Fibroblast of gingiva (primary cell): ENCODE results near the gene RMND5B.

Experiments
- DNase-seq: peaks from one replicate; pipeline ENCODE4 v3.0.0-alpha.2; 2011; ENCODE audit warnings: low read depth

RMND5B gene

DNA sequence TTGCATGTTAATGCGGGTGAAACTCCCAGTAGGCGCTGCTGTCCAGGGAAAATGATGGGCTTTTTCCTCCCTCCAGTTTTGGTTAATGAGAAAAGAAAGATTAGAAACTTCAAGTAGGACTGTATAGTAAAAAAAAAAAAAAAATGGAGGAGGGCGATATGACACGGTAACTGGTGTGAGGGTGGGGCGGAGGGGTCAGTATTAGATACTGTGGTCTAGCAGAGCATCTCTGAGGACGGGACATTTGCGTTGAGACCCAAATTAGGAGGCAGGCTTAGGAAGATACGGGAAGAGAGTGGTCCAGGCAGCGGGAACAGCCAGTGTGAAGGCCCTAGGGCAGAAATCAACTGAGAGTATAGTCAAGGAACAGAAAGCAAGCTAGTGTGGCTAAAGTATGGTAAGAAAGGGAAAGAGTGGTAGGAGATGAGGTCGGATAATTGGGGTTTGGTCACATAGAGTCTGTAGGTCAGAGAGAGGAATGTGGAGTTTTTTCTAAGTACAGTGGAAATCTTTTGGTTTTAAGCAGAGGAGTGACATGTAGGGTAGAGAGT, 707 bp downstream of the RMND5B start:
- no peak for DNase-seq

DNA sequence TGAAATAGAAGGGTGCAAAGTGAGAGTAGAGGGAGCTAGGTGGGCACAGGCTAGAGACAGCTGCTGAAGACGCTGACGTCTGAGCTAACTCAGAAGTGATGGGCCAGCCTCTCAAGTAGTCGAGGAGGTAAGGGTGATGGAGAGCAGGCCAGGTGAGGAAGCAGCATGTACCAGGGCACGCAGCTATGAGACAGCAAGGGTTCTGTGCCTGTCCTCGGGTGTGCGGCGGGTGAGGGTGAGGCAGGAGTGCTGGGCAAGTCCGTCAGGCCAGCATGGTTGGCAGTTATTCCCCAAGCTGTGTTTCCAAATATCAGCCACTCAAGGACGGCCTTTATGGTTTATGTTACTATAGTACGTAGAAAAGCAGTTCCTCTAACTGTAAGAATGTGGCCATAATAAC, 6.2 kb downstream of the RMND5B start:
- DNase-seq, result no peak

DNA sequence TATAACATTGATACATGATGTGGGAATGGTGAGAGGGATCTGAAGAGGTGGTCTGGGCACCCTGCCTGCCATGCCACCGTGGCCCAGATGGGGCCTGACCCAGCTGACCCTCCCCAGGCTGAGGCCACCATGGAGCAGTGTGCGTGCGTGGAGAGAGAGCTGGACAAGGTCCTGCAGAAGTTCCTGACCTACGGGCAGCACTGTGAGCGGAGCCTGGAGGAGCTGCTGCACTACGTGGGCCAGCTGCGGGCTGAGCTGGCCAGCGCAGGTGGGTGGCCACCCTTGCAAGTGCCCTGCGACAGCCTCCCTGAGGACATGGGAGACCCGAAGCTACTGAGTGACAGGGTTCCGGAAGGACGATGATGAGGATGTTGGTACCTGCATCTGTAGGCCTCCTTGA, 7.2 kb downstream of the RMND5B start:
- no peak for DNase-seq

DNA sequence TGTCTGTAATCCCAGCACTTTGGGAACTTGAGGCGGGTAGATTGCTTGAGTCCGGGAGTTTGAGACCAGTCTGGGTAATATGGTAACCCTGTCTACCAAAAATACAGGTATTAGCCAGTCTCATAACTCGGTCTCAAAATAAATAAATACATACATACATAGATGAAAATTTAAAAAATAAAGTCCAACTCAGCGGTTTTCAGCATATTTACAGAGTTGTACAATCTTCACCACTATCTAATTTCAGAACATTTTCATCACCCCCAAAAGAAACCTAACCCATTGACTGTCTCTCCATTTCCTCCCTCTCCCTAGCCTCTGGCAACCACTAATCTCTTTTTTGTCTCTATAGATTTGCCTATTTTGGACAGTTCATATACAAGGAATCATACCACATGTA, 10.7 kb downstream of the RMND5B start:
- DNase-seq, result no peak

DNA sequence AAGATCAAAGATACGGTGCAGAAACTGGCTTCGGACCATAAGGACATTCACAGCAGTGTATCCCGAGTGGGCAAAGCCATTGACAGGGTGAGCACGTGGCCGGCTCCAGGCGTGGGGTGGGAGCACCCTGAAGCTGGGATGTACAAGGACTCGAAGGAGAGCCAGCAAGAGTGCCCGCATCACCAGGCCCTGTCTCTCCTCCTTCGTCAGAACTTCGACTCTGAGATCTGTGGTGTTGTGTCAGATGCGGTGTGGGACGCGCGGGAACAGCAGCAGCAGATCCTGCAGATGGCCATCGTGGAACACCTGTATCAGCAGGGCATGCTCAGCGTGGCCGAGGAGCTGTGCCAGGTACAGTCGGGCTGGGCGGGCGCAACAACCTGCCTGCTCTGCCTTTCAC, 11.8 kb downstream of the RMND5B start:
- DNase-seq, result no peak

DNA sequence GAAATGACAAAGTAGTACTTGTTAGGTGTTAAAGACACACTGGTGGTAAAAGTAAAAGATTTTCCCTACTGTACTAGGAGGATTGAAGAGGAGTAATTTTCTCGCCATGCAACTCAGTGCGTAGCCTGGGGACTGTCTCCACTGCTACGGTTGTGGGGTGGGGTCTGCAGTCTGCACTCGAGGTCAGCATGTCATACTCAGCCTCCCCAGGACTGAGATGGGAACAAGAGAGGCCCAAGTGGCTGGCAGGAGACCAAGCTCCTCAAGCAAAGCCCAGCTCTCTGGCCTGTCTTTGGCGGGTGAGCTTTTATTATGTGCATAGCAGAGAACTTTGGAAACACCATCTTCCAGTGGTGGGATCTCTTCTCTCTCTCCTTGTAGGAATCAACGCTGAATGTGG, 12.4 kb downstream of the RMND5B start:
- DNase-seq, result no peak

DNA sequence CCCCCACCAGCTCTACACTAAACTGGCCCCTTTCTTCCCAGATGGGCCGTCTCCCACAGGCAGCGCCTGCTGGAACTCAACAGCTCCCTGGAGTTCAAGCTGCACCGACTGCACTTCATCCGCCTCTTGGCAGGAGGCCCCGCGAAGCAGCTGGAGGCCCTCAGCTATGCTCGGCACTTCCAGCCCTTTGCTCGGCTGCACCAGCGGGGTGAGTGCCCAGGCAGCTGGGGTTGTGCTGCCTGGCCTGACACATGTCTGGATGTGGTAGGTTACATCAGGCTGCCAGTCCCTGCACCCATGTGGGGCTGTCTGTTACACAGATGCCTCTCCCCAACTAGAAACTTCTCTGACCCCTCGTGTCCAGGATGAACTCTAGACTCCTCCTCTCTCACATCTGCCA, 13.1 kb downstream of the RMND5B start:
- no peak for DNase-seq

DNA sequence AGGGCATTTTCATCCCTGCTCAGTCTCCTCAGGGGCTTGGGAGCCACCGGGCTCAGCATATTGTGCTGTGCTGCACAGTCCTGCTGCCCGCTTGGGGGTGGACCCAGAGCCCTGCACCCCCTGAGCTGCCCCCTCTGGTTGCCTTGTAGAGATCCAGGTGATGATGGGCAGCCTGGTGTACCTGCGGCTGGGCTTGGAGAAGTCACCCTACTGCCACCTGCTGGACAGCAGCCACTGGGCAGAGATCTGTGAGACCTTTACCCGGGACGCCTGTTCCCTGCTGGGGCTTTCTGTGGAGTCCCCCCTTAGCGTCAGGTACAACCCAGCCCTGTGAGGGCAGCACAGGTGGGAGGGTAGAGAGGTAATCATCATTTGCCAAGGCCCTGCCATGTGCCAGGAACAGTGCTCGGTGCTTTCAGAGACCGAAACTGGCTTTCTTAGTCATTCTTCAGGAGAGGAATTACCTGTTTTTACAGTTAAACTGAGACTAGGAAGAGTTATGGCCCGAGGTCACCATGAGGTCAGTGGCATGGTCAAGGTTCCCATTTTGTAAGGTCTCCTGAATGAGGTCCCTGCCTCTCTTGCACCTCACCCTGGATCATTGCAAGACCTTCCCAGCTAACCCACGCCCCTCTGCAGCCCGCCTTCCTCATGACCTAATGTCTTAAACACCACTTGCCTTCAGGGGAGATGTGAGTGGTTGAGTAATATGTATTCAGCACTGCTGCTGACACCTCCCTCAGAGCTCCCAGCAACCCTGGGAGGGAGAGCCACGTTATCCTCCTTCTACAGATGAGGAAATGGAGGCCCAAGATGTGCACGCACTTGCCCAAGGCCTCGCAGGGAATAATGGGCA, 15.4 kb downstream of the RMND5B start:
- DNase-seq, result peak; percentile 42

DNA sequence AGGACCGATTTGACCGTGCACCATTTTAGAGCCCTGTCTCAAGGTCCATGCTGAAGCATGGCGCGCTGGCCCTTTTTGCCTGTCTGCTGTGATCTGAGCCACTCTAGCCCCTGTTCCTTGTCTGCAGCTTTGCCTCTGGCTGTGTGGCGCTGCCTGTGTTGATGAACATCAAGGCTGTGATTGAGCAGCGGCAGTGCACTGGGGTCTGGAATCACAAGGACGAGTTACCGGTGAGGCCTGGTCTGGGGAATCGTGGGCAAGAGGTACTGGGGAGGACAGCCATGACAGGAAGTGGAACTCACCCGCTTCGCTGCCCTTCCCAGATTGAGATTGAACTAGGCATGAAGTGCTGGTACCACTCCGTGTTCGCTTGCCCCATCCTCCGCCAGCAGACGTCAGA, 16.6 kb downstream of the RMND5B start:
- DNase-seq, result no peak

DNA sequence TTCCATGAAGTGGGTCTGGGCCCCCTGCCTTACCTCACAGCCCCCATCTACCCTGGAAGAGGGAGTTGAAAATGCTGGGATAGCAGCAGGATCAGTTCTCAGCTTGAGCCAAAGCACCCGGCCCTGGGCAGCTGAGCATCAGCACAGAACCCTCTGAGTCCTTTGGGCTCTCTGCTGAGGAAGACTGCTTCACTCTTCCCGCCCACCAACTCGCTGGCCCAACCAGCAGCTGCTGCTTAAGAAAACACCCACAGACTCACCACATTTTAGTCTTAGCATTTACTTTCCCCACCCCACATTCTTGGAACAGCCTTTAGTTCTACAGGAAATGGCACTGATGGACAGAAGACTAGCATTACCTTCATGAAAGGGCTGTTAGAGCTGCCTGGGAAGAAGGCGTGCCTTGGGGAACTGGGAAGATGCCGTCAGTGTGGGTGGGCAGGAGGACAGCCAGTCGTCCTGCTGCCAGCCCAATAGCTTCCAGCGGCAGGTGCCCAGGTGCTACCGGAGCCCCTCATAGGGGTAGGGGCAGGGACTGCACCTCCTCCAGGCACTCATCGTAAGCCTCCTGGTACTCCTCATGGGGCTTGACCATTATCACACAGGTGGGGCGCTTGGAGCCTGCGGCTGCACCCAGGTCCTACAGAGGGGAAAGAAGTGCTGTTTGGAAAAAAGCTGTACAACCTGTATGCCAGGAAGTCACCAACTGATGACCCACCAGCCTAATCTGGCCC, 18.6 kb downstream of the RMND5B start:
- DNase-seq, result no peak

DNA sequence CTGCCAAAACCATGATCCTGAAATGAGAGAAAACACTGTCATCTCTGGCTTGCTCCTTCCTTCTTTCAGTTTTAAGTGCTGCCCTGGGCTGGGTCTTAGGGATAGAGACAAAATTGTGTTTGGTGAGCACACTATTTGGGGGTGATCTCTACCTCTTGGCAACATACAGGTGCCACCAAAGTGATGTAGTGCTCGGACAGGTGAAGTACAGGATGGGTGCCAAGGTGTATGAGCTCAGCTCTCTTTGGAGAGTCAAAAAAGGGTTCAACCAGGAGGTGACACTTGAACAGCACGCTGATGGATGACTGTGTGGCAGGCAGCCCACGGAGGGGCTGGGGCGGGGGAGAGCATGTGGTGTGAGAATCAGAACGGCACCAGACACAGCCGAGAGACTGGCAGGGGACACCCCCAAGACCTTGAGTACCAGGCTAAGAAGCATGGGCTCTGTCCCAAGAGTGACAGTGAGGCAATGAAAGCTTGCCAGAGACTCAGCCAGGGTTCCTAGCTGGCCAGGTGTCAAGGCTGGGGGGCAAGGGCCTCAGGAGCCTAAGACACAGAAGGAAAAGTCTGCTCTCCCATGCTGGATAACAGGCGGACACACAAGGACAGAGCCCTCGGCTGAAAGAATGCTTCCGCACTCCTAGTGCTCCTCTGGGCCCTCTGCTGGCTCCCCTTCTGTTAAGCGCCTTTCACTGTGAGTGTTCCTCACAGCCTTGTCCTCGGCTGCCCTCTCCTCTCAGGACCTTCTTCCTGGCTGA, 20.3 kb downstream of the RMND5B start:
- DNase-seq, result no peak

DNA sequence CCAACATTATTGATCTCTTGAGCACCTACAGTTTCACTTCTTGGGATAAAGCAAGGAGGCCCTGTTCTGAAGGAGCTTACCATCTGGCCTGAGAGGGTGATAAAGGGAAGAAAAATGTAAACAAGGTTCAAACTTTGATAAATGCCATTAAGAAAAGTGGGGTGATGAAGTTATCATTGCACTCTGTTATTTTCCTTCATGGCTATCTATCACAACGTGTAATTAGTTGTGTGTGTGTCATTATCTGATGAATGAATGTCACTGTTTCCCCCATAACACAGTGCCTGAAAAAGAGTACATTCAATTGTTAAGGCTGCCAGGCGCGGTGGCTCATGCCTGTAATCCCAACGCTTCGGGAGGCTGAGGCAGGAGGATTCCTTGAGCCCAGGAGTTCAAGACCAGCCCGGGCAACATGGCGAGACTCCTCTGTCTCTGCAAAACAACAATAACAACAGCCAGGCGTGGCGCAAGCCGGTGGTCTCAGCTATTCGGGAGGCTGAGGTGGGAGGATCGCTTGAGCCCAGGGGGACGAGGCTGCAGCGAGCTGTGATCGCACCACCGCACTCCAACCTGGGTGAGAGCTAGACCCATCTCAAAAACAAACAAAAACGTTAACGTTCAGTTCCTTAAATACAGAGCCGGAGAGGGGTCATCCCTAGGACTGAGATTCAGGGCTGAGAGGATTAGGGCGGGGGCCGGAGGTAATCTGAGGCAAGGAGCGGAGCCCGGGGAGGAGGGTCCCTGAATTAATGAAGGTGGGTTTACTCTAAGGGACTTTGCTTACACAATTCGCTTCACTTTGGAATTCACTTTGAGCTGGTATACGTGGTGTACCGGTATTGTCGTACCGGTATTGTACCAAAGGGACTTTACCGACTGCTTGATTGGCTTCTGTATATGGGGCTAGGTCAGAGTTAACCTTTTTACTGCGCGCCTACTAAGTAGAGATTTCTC, 22.0 kb downstream of the RMND5B start:
- DNase-seq, result no peak

DNA sequence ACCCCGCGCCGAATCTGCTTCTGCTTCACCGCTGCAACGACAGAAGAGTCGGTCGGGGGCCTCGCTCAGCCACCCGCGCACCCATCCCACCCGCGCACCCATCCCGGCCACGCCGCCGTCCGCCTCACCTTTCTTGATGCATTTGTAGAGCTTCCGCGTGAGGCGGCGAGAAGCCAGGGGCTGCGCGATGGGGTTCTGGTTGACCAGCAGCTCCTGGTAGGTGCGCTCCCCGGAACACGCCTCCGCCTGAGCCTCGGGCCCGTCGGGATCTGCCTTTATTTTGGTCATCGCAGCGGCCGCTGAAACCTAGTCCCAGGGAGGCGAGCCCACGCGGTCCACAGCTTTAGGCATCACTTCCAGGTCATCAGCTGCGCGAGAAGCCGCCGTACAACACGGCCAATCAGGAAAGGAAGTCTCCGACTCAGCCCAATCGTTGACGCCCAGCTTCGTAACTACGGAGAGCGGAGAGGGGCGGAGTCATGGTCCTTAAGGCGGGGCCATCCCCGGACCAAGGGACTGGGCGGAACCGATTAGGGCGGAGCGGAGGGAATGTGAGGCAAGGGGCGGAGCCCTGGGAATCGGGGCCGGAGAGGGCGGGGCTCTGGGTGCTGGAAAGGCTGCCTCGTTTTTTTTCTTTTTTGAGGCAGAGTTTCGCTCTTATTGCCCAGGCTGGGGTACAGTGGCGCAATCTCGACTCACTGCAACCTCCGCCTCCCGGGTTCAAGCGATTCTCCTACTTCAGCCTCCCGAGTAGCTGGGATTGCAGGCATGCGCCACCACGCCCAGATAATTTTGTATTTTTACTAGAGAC, 22.9 kb downstream of the RMND5B start, which contains the start of gene NHP2:
Gene NHP2, minus strand, starts transcription at position 356 of the 811 bp plus-strand sequence. Its CDS starts 68 bp downstream, at position 288.
- DNase-seq, result peak; percentile 98

DNA sequence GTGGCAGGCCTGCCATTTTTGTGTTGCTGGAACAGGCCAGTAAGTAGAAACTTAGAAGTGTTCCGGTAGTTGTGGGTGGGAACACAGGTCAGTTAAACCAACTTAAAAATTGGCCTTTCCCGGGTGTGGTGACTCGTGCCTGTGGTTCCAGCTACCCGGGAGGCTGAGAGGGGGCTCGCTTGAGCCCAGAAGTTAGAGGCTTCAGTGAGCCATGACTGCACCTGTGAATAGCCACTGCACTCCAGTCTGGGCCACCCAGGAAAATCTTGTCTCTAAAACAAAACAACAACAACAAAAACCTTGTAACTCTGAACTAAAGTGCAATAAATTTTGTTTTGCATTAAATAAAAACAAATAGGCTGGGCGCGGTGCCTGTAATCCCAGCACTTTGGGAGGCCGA, 24.3 kb downstream of the RMND5B start:
- no peak for DNase-seq

DNA sequence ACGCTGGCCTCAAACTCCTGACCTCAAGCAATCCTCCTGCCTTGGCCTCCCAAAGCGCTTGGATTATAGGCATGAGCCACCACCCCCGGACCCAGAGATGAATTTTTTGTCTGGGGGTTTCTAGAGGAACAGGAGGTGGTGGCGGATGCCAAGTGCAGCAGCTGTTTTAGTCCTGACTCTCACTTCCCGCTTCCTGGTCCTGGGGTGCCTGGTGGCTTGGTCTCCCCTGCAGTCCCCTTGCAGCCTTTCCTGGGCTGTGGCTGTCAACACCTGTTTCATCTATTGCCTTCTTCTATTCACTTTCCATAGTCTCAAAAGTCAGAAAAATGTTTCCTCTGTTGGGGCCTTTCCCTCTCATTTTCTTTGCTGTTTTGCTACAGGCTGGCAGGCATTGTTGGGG, 29.4 kb downstream of the RMND5B start:
- DNase-seq, result no peak

DNA sequence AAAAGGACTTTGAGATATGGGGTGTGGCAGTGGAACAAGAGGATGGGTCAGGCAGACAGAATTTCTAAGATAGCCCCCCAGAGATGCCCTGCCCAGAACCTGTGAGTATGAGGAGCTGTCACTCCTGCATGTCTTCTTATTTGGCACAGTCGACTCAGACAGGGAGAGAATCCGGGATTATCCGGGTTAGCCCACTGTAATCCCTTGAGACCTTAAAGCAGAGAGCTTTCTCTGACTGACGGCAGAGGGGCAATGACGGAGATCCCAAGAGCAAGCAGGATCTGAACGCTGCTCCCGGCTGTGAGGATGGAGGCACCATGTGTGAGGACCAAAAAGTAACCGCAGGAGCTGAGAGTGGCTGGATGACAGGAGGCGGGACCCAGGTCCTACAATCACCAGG, 31.7 kb downstream of the RMND5B start:
- no peak for DNase-seq

DNA sequence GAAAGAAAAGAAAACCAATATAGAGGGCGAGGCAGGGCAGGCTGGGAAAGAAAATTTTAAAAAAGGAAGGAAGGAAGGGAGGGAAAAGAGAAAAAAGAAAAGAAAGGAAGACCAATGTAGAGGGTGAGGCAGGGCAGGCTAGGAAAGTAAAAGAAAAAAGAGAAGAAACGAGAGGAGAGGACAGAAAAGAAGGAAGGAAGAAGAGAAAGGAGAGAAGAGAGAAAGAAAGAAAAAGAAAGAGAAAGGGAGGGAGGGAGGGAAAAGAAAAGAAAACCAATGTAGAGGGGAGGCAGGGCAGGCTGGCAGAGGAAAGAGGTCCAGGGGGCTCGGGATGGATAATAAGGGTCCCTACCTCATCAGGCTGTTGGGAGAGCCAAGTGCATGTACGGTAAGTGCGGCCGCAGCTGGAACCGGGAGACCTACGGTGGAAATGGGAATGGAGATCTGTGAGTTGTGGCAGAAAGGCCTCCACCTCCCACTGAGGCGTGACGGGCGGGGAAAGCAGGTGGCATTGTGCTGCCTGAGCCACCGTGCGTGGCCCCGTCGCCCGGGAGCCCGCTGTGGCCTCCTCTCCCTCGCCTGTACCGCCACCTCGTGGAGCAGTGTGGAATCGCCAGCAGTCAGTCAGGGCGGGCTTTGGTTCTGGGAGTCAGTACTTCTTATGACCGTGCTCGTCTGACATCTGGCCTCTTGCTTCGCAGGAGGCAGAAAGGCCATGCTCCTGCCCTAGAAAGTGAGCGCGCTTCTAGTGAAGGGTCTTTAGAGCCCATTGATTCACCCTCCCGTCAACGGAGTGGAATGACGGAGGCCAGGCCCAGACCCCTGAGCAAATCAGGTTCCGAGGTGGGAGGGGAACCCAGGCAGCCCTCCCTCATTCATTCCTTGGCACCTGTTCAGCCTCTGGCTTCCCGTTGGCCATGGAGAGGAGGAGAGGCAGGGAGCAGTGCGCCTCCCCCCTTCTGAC, 33.2 kb downstream of the RMND5B start:
- peak; percentile 33 for DNase-seq

DNA sequence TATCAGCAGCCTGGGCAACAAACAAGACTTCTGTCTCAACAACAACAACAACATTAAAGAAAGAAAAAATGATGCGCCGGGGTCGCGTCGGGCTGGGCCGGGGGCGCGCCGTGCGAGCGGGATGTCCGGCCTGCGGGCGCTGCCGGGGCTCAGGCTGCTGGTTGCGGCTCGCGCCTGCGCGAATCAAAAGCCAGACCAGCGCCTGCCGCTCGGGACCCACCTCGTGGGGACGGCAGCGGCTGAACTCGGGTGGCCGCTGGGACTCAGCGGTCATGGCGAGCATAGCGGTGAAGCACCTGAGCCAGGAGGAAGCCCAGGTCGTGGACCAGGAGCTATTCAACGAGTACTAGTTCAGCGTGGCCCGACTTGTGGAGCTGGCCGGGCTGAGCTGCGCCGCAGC, 34.8 kb downstream of the RMND5B start:
- no peak for DNase-seq

DNA sequence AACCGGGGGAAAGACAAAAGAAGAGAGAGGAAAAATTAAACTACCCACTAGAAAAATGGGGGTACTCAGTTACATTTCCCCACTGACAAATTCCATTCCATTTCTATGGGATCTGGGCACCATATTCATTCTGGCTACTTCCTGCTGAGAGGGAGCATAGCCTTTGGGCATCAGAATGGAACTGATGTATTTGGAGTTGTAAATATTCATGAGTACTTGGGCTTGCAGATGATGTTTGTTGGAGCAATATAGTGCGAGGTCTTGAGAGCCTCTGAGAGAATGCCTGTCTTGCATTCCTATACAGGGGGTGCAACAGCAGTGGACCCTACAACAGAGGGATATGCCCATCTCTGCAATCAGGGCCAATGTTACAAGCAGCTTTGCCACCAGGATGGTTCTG, 39.6 kb downstream of the RMND5B start:
- DNase-seq, result no peak
